AG09309 (cell line): ENCODE results near the gene C1QTNF8.
"Not testable (repeated sequence)": the region's sequence is repeated elsewhere in the genome, so short reads cannot be mapped to it uniquely, and the experiment has no call there.

Source experiments
- DNase-seq: peaks from one replicate; pipeline ENCODE4 v3.0.0-alpha.2; 2010; ENCODE audit warnings: low read depth
- H3K4me3 ChIP-seq: 2 replicates; pipeline ENCODE4 v1.5.1; 2011; ENCODE audit warnings: mild to moderate bottlenecking, low read depth, low read length, moderate library complexity; ENCODE audit not compliant: control insufficient read depth
- TF ChIP-seq, protein P1 (sequence below): IDR thresholded peaks from 2 replicates; pipeline ENCODE4 v1.5.1; 2011; ENCODE audit warnings: mild to moderate bottlenecking, low read depth, low read length, inconsistent platforms; ENCODE audit not compliant: insufficient read depth, control insufficient read depth; ENCODE audit errors: missing control alignments

C1QTNF8 gene

DNA sequence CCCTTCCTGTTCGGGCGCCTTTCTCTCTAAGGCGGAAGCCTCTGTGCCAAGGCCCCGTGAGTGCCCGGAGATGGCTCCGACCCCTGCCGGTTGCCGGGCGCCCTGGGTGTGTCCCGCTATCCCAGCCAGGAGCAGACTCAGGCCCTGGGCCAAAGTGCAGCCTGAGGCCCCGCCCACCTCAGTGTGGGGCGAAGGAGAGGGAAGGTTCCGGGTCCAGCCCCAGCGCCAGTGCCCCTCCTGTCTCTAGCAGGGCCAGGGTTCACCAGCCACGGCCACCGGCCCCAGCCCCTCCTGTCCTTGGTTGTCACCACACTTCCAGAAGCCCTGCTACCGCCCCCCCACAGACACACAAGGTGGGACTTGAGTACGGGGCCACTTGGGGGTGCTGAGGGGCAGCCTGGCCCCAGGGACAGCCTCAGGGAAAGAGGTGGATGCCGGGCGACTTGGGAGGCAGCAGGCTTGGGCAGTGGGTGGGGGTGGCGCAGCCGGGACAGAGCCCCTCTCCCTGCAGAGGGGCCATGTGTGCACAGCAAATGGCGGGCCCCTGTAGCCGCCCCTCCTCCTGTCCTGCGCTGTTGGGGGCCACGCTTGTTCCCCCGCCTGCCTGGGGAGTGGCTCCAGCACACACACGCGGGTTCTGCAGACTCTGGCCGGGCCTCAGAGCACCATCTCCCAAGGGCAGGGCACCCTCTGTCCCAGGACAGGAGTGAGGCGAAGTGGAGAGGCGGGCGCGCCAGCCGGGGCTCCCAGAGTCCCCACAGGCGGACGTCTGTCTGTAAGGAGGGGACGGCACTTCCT, 6.0 kb downstream of the C1QTNF8 start:
- TF ChIP-seq, protein P1, sequence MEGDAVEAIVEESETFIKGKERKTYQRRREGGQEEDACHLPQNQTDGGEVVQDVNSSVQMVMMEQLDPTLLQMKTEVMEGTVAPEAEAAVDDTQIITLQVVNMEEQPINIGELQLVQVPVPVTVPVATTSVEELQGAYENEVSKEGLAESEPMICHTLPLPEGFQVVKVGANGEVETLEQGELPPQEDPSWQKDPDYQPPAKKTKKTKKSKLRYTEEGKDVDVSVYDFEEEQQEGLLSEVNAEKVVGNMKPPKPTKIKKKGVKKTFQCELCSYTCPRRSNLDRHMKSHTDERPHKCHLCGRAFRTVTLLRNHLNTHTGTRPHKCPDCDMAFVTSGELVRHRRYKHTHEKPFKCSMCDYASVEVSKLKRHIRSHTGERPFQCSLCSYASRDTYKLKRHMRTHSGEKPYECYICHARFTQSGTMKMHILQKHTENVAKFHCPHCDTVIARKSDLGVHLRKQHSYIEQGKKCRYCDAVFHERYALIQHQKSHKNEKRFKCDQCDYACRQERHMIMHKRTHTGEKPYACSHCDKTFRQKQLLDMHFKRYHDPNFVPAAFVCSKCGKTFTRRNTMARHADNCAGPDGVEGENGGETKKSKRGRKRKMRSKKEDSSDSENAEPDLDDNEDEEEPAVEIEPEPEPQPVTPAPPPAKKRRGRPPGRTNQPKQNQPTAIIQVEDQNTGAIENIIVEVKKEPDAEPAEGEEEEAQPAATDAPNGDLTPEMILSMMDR: no peak
- no peak overlapping the region for H3K4me3 ChIP-seq

GRCh38 chr16:1089439-1089821, 6.6 kb downstream of the C1QTNF8 start:
- TF ChIP-seq, protein P1: no peak
- no peak overlapping the region for H3K4me3 ChIP-seq
- no peak for DNase-seq

More for the DNA sequence above, 6.0 kb downstream of the C1QTNF8 start:
- DNase-seq: no peak

GRCh38 chr16:1088295-1089170, 7.5 kb downstream of the C1QTNF8 start:
- TF ChIP-seq, protein P1: no peak
- no peak overlapping the region for H3K4me3 ChIP-seq
- DNase-seq: no peak

- not testable (repeated sequence) for H3K4me3 ChIP-seq, DNase-seq
Observed at GRCh38 chr16:1086443-1086842, 9.6 kb downstream of the C1QTNF8 start.

DNA sequence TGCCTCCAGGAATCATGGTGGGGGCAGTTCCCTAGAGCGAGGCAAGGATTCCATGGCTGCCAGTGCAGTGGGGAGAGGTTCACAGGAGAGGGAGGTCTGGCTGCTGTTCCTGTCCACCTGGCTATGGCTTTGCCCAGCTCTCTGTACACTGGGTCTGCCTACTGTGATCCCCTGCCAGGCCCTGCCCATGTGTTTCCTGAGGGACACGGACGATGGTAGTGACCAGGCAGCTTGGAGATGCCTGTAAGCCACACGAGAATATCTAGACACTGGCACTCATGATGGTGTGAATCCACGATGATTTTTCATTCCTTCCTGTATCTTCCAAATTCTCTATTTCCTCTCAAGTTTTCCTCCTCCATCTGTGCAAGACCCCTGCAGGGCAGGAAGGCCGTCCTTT, 11.1 kb downstream of the C1QTNF8 start:
- DNase-seq: no peak
- H3K4me3 ChIP-seq: no peak overlapping the region
- TF ChIP-seq, protein P1: no peak

- no peak for DNase-seq
- H3K4me3 ChIP-seq: no peak overlapping the region
Observed at GRCh38 chr16:1082952-1083675, 12.9 kb downstream of the C1QTNF8 start.

More at GRCh38 chr16:1082952-1083675, 12.9 kb downstream of the C1QTNF8 start:
- TF ChIP-seq, protein P1: no peak
